ENCODE data around the gene TRAPPC8. TPM values are rescaled to one million over a fixed set of nuclear protein-coding genes. Genes with fewer than 3 reads are reported as not detected.

Gene TRAPPC8
- total and polyA plus RNA-seq, 2 of the 13 experiments (the other 11 are each of a cell fraction or from before 2014, with no cell fraction given) = 34.6 to 50.8 TPM

DNA sequence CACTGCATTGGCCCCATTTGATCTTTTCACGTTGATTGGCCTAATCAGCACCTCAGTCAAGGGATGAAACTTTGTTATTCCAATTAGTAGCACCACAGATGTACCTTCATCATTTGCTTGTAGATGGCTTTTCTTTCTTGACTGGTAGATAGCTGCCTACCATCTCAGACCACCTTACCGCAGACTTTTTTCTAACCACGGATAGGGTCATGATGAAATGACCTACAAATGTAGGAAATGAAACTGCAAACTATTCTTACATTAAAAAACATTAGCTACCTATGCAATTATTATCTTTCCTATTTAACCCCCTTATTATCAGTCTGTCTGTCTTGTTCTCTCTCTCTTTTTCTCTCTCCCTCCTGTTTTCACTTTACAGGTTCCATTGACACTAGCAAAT lies 159.9 kb downstream of the TRAPPC8 start:
- Histone ChIP-seq H3K9me3 (ENCODE audit: low read length) (peaks cover 17% of the 10 kb centered on the region), H3K36me3 (replicated peaks in 1 of 2; ENCODE audit: control insufficient read depth in 1 of 2, insufficient read depth in 2 of 2, low read length in 2 of 2) (no peaks in the 10 kb centered on the region), H3K4me3 (replicated peaks in 1 of 3; ENCODE audit: insufficient read depth in 1 of 3, low read depth in 2 of 3, low read length in 3 of 3) (no peak overlapping the region), H4K20me1 (ENCODE audit: insufficient read depth, low read length) (no peaks in the 10 kb centered on the region), H3K4me2 (ENCODE audit: low read depth, low read length) (no peak overlapping the region), H3K27ac (ENCODE audit: extremely low read length, insufficient read depth, low read length) (no peak overlapping the region), H3K27me3 (ENCODE audit: control insufficient read depth in 1 of 2, insufficient read depth in 2 of 2, low read length in 2 of 2) (no peaks in the 10 kb centered on the region), H3K4me1 (ENCODE audit: insufficient read depth, low read length) (no peaks in the 10 kb centered on the region), H3K79me2 (ENCODE audit: insufficient read depth, low read length) (no peaks in the 10 kb centered on the region), H2AFZ (ENCODE audit: low read length) (no peak overlapping the region), H3K9ac (ENCODE audit: insufficient read depth, low read depth, low read length) (no peak overlapping the region)
- ChIA-PET CTCF (ENCODE audit: low intra/inter-chr PET ratio, low total read pairs) (no interaction called here), POLR2A (no interaction called here)
- intact Hi-C loops (cut with micrococcal nuclease; ENCODE audit: unreplicated experiment) (no loop called here), in situ Hi-C loops (cut with HindIII; ENCODE audit: extremely low pct_ligation_motif_present, low pct_unique_long_range_greater_than_20kb) (no loop called here)
- TF ChIP-seq, protein P1, sequence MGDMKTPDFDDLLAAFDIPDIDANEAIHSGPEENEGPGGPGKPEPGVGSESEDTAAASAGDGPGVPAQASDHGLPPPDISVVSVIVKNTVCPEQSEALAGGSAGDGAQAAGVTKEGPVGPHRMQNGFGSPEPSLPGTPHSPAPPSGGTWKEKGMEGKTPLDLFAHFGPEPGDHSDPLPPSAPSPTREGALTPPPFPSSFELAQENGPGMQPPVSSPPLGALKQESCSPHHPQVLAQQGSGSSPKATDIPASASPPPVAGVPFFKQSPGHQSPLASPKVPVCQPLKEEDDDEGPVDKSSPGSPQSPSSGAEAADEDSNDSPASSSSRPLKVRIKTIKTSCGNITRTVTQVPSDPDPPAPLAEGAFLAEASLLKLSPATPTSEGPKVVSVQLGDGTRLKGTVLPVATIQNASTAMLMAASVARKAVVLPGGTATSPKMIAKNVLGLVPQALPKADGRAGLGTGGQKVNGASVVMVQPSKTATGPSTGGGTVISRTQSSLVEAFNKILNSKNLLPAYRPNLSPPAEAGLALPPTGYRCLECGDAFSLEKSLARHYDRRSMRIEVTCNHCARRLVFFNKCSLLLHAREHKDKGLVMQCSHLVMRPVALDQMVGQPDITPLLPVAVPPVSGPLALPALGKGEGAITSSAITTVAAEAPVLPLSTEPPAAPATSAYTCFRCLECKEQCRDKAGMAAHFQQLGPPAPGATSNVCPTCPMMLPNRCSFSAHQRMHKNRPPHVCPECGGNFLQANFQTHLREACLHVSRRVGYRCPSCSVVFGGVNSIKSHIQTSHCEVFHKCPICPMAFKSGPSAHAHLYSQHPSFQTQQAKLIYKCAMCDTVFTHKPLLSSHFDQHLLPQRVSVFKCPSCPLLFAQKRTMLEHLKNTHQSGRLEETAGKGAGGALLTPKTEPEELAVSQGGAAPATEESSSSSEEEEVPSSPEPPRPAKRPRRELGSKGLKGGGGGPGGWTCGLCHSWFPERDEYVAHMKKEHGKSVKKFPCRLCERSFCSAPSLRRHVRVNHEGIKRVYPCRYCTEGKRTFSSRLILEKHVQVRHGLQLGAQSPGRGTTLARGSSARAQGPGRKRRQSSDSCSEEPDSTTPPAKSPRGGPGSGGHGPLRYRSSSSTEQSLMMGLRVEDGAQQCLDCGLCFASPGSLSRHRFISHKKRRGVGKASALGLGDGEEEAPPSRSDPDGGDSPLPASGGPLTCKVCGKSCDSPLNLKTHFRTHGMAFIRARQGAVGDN (CRISPR knock-in tag; IDR thresholded peaks at IDR 0.05) = no peak
- 26% methylated on average over 3 of the region's 3 CpGs for WGBS (ENCODE audit: low lambda C conversion rate)
- no TSS peak for BruUV-seq (replicated peaks)
- FAIRE-seq = no peak
- ATAC-seq = no peak
- DNase-seq (ENCODE audit: low spot score) = no peak

Small RNA genes within 50 kb of the gene (small RNA-seq; reads per million reads assigned to genes)
- gene RNU6-1050P (ENCODE audit: insufficient read depth in 2 of 3, insufficient read length in 3 of 3, low read depth in 2 of 3, low replicate concordance in 1 of 3) = 0 reads per million in 3 experiments

Other genes starting within 250 kb of the TRAPPC8 start
- 0.46 and 1.1 TPM in 2 replicates for gene SLC25A52, start 182.2 kb downstream of the TRAPPC8 start, total RNA-seq (2016; rRNA removed; fragmentation: Illumina TruSeq; extraction: Trizol)
- gene SLC25A52, start 182.2 kb downstream of the TRAPPC8 start, polyA plus RNA-seq (2011; rRNA removed) = not detected in 2 replicates
- gene RNF125, start 75.7 kb upstream of the TRAPPC8 start, total RNA-seq (2016; rRNA removed; fragmentation: Illumina TruSeq; extraction: Trizol) = 0.58 and 1.3 TPM in 2 replicates
- 0.84 and 1.8 TPM in 2 replicates for gene RNF125, start 75.7 kb upstream of the TRAPPC8 start, polyA plus RNA-seq (2011; rRNA removed)
- gene RNF138, start 148.7 kb upstream of the TRAPPC8 start, total RNA-seq (2016; rRNA removed; fragmentation: Illumina TruSeq; extraction: Trizol) = 33.6 and 44.8 TPM in 2 replicates
- gene RNF138, start 148.7 kb upstream of the TRAPPC8 start, polyA plus RNA-seq (2011; rRNA removed) = 11.0 and 14.6 TPM in 2 replicates
- not detected in 2 replicates for gene MEP1B, start 246.9 kb upstream of the TRAPPC8 start, total RNA-seq (2016; rRNA removed; fragmentation: Illumina TruSeq; extraction: Trizol)
- gene MEP1B, start 246.9 kb upstream of the TRAPPC8 start, polyA plus RNA-seq (2011; rRNA removed) = not detected in 2 replicates